ENCODE results near the gene DRD2.
A peak's percentile ranks its signal among the peaks of the same experiment; 100 is the strongest.

DRD2 gene

DNA sequence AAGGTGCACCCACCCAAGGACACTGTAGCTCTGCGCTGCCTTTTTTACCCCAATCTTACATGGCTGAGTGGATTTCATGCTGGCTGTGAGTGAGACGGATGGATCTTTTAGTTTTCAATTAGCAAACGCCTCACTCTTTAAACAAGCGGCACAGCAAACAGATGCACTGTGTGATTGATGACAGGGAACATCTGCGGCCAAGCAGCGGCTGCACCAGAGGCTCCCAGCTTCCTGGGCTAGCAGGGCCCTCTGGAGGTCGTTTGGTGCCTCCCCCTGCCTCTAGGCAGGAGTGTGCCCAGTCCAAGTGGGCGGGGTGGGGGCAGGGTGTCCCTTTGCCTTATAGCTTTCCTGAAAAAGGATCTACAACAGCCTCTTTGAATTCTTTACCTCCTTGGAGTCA is 2.1 kb upstream of the DRD2 start:
- TF ChIP-seq CTCF (IDR thresholded peaks at IDR 0.05; ENCODE audit: unreplicated experiment in 3 of 3): no peak
- Mint-ChIP-seq H3K36me3 (ENCODE audit: low read depth) (no peaks in the 10 kb centered on the region), H3K27me3 (ENCODE audit: low read depth) (peaks cover 88% of the 10 kb centered on the region), H3K27ac (no peak overlapping the region), H3K4me1 (peaks cover 10% of the 10 kb centered on the region), H3K9me3 (no peaks in the 10 kb centered on the region), H3K4me3 (peak overlapping the region in 1 of 3 experiments; percentile 31)

DNA sequence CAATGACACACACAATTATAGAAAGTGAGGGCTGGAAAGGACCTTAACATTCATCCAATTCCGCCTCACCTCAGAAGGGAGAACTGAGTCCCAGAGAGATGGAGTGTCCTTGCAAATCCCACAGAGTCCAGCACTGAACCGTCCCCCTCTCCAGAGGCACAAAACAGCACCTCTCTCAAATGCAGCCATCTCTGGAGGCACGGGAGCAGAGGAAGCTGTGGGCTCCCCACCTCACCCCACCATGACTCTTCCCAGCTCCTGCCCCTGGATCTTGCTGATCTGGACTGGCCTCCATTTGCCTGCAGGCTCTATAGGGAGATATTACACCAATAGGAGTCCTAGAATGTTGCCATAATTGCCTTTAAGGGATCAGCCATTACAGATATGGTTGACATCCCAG is 1.4 kb upstream of the DRD2 start:
- H3K9me3 Mint-ChIP-seq: no peaks in the 10 kb centered on the region
- peak overlapping the region in 2 of 3 experiments; percentile 31 to 35 for H3K4me3 Mint-ChIP-seq

GRCh38 chr11:113474362-113475159 is 637 bp downstream of the DRD2 start:
- Mint-ChIP-seq H3K9me3 (no peaks in the 10 kb centered on the region), H3K27me3 (ENCODE audit: low read depth) (peaks cover 89% of the 10 kb centered on the region), H3K4me1 (peaks cover 10% of the 10 kb centered on the region), H3K4me3 (peak overlapping the region; percentile 58 to 80 (median 75)), H3K27ac (no peak overlapping the region), H3K36me3 (ENCODE audit: low read depth) (no peaks in the 10 kb centered on the region)
- TF ChIP-seq CTCF (IDR thresholded peaks at IDR 0.05; ENCODE audit: unreplicated experiment in 3 of 3): no peak

More for the DNA sequence above, 1.4 kb upstream of the DRD2 start:
- no peak for TF ChIP-seq CTCF (IDR thresholded peaks at IDR 0.05; ENCODE audit: unreplicated experiment in 3 of 3)
- Mint-ChIP-seq H3K27me3 (ENCODE audit: low read depth) (peaks cover 88% of the 10 kb centered on the region), H3K27ac (no peak overlapping the region), H3K36me3 (ENCODE audit: low read depth) (no peaks in the 10 kb centered on the region), H3K4me1 (peaks cover 10% of the 10 kb centered on the region)

- H3K4me3 Mint-ChIP-seq: peak overlapping the region; percentile 58 to 80 (median 75)
- H3K27me3 Mint-ChIP-seq (ENCODE audit: low read depth): peaks cover 88% of the 10 kb centered on the region
- peaks cover 10% of the 10 kb centered on the region for H3K4me1 Mint-ChIP-seq
- no peak overlapping the region for H3K27ac Mint-ChIP-seq
- no peaks in the 10 kb centered on the region for H3K9me3 Mint-ChIP-seq
- no peaks in the 10 kb centered on the region for H3K36me3 Mint-ChIP-seq (ENCODE audit: low read depth)
- no peak for TF ChIP-seq CTCF (IDR thresholded peaks at IDR 0.05; ENCODE audit: unreplicated experiment in 3 of 3)
These were observed 1.2 kb downstream of the DRD2 start for GRCh38 chr11:113473983-113474361.

DNA sequence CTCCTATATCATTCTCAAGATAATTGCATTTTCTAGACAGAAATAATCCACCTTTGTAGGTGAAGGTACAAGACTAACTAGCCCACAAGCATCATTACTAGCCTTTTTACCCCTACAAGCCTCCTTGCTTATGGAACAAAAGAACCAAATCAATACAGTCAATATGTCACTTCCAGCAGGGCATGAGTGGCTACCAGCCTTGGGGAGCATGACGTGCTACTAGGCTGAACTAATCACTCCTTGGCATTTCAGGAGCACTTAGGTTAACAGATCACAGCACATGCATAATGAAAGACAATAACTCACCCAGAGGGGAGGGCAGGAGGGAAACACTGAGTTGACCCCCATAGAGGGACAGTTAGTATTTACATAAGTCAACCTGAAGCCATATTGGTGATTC is 2.7 kb downstream of the DRD2 start:
- H3K4me3 Mint-ChIP-seq: peak overlapping the region in 1 of 3 experiments; percentile 6
- no peaks in the 10 kb centered on the region for H3K9me3 Mint-ChIP-seq
- TF ChIP-seq CTCF (IDR thresholded peaks at IDR 0.05; ENCODE audit: unreplicated experiment in 3 of 3): no peak
- H3K36me3 Mint-ChIP-seq (ENCODE audit: low read depth): no peaks in the 10 kb centered on the region
- peaks cover 77% of the 10 kb centered on the region for H3K27me3 Mint-ChIP-seq (ENCODE audit: low read depth)
- H3K27ac Mint-ChIP-seq: no peak overlapping the region
- H3K4me1 Mint-ChIP-seq: peaks cover 10% of the 10 kb centered on the region

- peaks cover 5% of the 10 kb centered on the region for H3K4me1 Mint-ChIP-seq
These were observed 5.0 kb downstream of the DRD2 start for GRCh38 chr11:113470233-113470632.

More at GRCh38 chr11:113470233-113470632, 5.0 kb downstream of the DRD2 start:
- Mint-ChIP-seq H3K27ac (no peak overlapping the region), H3K36me3 (ENCODE audit: low read depth) (no peaks in the 10 kb centered on the region), H3K27me3 (ENCODE audit: low read depth) (peaks cover 76% of the 10 kb centered on the region), H3K9me3 (no peaks in the 10 kb centered on the region), H3K4me3 (no peak overlapping the region)
- TF ChIP-seq CTCF (IDR thresholded peaks at IDR 0.05; ENCODE audit: unreplicated experiment in 3 of 3): no peak

Measured in nephron (organoid).